Cardiac fibroblast (primary cell): ENCODE results near the gene KLHL18.
"Not testable (repeated sequence)": the region's sequence is repeated elsewhere in the genome, so short reads cannot be mapped to it uniquely, and the experiment has no call there.

Experiments
- DNase-seq, 2 donors: peaks; one replicate each; pipeline versions ENCODE4 v3.0.0 to v3.0.0-alpha.2; 2010; ENCODE audit warnings: low read depth in 2 of 2
- H3K4me3 ChIP-seq, 2 donors: replicated peaks in 1 of 2; 1 replicate in 1 of 2; 2 replicates in 1 of 2; pipeline ENCODE4 v1.5.1; 2011; ENCODE audit warnings: low read depth in 2 of 2, low read length in 2 of 2, mild to moderate bottlenecking in 2 of 2, moderate library complexity in 1 of 2
- TF ChIP-seq, protein P1 (sequence below): IDR thresholded peaks from one replicate; pipeline ENCODE4 v1.5.1; 2011; ENCODE audit warnings: low read depth, mild to moderate bottlenecking, low read length, inconsistent platforms

The KLHL18 gene

DNA sequence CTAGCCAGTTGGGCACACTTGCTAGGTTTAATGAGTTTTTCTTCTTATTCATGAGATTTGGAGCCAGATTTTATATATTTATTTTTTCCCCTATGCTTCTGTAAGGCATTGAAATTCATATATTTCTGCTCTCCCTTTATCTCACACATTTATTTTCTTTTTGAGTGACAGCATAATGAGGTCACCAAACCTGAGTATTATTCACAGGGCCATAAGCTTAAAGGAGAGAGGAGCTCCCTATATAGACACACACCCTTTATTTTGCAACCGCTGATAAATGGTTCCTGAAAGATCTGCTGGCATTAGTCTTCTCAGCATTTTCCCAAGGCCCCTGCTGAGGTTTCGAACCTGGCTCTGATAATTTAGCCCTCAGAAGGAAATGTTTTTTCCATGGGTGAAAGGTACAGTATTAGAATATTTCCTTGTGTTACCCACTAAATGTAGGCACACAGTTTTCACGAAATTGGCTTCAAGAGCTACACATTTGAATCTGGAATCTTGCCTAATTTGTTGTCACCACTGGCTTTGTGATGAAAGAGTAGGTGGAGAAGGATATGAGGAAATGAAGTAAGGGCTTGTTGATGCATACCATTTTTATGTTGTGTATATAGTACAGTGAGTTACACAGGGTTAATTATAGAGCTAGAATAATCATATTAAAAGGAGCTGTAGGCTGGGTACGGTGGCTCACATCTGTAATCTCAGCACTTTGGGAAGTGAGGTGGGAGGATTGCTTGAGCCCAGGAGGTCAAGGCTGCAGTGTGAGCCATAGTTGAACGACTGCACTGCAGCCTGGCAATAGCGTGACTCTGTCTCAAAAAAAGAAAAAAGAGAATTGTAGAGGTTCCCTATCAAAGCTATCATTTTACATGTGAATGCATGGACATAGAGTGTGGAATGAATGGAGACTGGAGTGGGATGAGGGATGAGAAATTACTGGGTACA lies 6.5 kb downstream of the KLHL18 start:
- TF ChIP-seq, protein P1, sequence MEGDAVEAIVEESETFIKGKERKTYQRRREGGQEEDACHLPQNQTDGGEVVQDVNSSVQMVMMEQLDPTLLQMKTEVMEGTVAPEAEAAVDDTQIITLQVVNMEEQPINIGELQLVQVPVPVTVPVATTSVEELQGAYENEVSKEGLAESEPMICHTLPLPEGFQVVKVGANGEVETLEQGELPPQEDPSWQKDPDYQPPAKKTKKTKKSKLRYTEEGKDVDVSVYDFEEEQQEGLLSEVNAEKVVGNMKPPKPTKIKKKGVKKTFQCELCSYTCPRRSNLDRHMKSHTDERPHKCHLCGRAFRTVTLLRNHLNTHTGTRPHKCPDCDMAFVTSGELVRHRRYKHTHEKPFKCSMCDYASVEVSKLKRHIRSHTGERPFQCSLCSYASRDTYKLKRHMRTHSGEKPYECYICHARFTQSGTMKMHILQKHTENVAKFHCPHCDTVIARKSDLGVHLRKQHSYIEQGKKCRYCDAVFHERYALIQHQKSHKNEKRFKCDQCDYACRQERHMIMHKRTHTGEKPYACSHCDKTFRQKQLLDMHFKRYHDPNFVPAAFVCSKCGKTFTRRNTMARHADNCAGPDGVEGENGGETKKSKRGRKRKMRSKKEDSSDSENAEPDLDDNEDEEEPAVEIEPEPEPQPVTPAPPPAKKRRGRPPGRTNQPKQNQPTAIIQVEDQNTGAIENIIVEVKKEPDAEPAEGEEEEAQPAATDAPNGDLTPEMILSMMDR, result no peak
- H3K4me3 ChIP-seq, result no peak overlapping the region
- peak; percentile 18 to 49 for DNase-seq

DNA sequence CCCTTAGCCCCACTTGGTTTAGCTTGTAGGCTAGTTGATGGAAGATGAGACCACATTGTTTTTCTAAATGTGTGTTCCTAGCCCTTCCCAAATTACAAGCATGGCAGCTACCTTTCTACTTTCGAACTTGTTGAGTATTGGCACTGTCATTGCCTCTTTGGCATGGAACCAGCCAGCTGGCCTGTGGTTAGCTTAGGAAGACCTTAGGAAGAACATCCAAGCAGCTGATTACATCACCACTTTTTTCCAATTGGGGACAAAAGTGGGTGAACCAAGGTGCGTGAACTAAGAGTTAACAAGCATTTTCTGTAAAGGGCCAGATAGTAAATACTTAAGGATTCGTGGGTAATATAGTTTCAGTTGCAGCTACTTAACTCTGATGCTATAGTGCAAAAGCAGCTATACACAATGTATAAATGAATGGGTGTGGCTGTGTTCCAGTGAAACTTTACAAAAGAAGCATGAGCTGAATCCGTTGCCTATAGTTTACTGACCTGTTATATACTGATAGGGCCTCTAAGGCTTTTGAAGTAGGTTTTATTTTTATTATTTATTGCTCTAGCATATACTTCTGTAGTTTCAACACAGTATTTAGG lies 8.5 kb downstream of the KLHL18 start:
- TF ChIP-seq, protein P1, result no peak
- DNase-seq, result no peak
- no peak overlapping the region for H3K4me3 ChIP-seq

DNA sequence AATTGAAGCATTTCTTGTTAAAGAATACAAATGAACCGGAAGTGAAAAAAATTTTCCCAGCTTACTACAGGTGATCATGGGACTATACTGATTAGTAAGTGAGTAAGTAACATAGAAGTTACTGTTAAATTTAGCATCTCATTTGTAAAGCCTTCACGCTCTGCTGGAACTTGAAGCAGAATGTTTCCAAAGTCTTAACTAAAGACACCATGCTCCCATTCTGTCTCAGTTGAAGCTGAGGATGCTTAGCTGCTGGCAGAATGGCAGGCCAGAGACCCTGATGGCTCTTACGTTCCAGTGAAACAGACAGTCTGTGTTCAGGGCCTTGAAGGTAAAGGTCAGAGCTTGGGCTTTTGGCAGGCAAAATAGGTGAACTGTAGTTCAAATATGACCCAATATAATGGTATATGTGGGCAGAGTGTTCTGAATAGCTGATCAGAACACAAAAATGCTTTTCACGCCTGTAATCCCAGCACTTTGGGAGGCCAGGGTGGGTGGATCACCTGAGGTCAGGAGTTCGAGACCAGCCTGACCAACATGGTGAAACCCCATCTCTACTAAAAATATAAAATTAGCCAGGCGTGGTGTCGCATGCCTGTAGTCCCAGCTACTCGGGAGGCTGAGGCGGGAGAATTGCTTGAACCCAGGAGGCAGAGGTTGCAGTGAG lies 9.1 kb downstream of the KLHL18 start:
- H3K4me3 ChIP-seq, DNase-seq: not testable (repeated sequence)

DNA sequence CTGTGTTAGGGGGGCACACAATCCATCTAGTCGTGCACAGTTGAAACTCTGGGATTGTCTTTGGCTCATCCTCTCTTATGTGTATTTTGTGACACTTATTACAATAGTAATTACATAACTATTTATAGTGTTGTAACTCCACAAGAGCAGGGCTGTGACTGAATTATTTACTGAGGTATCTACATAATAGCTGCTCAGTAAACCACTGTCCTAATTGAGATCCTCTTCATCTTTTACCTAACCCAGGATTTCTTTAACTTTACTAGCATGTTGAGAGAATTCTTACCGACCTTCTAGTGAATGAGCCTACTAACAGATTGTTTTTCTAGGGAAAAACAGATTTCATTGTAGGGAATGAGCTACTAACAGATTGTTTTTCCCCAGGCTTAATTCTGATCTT lies 11.1 kb downstream of the KLHL18 start:
- no peak overlapping the region for H3K4me3 ChIP-seq

DNA sequence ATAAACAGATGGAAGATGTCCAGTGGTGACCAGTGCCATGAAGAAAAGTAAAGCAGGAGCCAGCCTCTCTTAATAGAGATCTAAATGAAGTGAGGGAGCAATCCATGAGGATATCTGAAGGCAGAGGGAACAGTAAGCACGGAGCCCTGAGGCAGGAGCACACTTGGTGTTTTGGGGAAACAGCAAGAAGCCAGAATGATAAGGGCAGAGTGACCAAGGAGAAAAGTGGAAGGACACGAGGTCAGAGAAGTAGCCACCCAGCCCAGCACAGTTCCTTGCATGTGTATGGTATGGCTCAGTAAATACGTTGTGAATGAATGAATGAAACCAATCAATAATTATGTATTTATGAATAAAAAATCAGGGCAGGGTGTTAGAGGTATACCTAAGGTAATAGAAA lies 11.6 kb downstream of the KLHL18 start:
- no peak for DNase-seq
- TF ChIP-seq, protein P1, result no peak
- no peak overlapping the region for H3K4me3 ChIP-seq

More for the DNA sequence above, 11.1 kb downstream of the KLHL18 start:
- DNase-seq, result no peak
- TF ChIP-seq, protein P1, result no peak

DNA sequence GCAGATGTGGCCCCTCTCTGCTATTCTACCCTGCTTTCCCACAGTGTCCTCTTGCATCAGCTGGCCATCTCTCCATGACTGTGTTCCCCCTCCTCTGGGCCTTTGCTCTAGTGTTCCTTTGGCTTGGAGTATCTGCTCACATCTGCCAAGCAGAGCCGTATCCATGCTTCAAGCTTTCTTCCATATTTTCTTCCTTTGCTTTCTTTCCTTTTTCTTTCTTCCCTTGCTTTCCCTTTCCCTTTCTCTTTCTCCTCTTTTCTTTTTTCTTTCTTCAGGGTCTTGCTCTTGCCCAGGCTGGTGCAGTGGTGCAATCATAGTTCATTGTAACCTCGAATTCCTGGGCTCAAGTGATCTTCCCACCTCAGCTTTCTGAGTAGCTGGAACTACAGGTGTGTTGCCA lies 12.6 kb downstream of the KLHL18 start:
- DNase-seq, result no peak
- H3K4me3 ChIP-seq, result no peak overlapping the region
- TF ChIP-seq, protein P1, result no peak

DNA sequence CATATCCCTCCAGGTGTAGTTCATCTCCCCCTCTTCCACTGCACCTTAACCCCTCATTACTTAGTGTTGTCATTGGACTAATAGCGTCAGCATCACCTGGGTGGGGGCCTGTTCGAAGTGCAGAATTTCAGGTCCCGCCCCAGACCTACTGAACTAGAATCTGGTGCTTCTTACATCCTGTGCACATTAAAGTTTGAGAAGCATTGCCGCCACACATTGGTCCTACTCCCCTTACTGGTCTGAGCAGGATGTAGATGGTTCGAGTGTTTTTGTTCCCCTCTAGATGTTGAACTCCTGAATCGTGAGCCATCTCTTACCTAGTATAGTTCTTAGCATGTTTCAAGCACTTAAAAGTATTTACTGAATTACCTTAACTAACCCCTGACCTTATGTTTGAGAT lies 13.2 kb downstream of the KLHL18 start:
- no peak overlapping the region for H3K4me3 ChIP-seq
- DNase-seq, result no peak
- TF ChIP-seq, protein P1, result no peak
